HTERT RPE-1 (cell line): ENCODE measurements around the gene CLN6.
"Not testable (repeated sequence)": the region's sequence is repeated elsewhere in the genome, so short reads cannot be mapped to it uniquely, and the experiment has no call there.

Experiments used
- in situ Hi-C: fragments of 300-500 bp; cut with MboI; formaldehyde crosslinking; loops from 4 replicates; pipeline ENCODE4 v1.14.3; 2020; ENCODE audit warnings: low sequenced_read_pairs

Gene CLN6

DNA sequence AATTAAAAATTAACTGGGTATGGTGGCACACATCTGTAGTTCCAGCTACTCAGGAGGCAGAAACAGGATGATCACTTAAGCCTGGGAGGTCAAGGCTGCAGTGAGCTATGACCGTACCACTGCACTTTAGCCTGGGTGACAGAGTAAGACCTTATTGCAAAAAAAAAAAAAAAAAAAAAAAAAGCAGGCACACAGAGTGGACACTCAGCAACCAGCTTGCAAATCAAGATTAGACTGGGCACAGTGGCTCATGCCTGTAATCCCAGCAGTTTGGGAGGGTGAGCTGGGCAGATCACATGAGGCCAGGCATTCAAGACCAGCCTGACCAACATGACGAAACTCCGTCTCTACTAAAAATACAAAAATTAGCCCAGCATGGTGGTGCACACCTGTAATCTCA, 5.4 kb downstream of the CLN6 start:
- in situ Hi-C loops: no loop called here

DNA sequence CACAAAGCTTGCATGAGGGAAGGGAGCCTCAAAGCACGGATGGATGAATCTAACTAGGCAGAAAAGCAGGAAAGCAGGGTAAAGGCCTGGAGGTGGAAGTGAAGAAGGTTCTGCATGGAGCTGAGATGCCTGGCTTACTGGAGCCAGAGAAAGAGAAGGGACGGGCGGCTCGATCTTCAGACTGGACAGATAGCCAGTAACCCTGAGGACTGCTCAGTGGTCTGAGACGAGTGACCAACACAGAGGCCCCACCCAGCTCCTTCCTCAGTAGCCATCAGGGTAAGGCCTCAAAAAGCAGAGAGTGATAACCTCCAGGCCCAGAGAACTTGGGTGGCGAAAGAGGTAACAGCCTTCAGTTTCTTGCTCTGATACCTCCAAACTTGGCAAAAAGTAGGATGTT, 6.4 kb downstream of the CLN6 start:
- in situ Hi-C loops: no loop called here

DNA sequence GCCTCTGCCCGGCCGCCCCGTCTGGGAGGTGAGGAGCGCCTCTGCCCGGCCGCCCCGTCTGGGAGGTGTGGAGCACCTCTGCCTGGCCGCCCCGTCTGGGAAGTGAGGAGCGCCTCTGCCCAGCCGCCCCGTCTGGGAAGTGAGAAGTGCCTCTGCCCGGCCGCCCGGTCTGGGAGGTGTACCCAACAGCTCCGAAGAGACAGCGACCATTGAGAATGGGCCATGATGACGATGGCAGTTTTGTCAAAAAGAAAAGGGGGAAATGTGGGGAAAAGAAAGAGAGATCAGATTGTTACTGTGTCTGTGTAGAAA, 7.1 kb downstream of the CLN6 start:
- in situ Hi-C loops: not testable (repeated sequence)

DNA sequence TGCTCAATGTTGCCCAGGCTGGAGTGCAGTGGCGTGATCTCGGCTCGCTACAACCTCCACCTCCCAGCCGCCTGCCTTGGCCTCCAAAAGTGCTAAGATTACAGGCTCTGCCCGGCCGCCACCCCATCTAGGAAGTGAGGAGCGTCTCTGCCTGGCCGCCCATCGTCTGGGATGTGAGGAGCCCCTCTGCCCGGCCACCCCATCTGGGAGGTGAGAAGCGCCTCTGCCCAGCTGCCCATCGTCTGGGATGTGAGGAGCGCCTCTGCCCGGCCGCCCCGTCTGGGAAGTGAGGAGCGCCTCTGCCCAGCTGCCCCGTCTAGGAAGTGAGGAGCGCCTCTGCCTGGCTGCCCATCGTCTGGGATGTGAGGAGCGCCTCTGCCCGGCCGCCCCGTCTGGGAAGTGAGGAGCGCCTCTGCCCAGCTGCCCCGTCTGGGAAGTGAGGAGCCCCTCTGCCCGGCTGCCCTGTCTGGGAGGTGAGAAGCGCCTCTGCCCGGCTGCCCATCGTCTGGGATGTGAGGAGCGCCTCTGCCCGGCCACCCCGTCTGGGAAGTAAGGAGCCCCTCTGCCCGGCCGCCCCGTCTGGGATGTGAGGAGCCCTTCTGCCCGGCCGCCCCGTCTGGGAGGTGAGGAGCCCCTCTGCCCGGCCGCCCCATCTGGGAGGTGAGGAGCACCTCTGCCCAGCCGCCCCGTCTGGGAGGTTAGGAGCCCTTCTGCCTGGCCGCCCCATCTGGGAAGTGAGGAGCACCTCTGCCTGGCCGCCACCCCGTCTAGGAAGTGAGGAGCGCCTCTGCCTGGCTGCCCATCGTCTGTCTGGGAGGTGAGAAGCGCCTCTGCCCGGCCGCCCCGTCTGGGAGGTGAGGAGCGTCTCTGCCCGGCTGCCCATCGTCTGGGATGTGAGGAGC, 7.7 kb downstream of the CLN6 start:
- in situ Hi-C loops: not testable (repeated sequence)

DNA sequence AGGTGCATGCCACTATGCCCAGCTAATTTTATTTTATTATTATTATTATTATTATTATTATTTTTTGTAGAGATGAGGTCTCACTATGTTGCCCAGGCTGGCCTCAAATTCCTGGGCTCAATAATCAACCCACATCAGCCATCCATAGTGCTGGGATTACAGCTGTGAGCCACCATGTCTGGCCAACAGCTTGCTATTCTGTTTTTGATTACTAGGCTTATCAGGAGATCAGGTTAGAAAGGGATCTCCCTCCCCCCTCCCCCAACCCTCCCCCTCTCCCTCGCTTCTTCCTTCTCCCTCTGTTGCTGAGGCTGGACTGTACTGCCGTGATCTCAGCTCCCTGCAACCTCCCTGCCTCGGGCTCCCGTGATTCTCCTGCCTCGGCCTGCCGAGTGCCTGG, 8.6 kb downstream of the CLN6 start:
- in situ Hi-C loops: no loop called here

DNA sequence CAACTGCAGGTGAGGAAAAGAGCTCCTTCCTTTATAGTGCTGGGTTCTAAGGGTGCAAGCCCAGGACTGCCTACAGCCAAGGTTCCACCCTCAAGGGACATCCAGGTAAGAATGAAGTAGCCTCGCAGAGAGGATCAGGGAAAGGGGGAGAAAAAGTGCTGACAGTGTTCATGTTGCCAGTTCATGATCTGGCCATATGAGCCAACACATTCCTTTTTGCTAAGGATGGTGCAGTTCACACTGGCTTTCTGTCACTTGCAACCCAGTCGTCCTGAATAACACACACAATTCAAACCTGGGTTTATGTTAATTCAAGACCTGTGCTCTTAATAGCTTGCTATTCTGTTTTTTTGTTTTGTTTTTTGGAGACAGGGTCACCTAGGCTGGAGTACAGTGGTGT, 9.0 kb downstream of the CLN6 start:
- in situ Hi-C loops: no loop called here

DNA sequence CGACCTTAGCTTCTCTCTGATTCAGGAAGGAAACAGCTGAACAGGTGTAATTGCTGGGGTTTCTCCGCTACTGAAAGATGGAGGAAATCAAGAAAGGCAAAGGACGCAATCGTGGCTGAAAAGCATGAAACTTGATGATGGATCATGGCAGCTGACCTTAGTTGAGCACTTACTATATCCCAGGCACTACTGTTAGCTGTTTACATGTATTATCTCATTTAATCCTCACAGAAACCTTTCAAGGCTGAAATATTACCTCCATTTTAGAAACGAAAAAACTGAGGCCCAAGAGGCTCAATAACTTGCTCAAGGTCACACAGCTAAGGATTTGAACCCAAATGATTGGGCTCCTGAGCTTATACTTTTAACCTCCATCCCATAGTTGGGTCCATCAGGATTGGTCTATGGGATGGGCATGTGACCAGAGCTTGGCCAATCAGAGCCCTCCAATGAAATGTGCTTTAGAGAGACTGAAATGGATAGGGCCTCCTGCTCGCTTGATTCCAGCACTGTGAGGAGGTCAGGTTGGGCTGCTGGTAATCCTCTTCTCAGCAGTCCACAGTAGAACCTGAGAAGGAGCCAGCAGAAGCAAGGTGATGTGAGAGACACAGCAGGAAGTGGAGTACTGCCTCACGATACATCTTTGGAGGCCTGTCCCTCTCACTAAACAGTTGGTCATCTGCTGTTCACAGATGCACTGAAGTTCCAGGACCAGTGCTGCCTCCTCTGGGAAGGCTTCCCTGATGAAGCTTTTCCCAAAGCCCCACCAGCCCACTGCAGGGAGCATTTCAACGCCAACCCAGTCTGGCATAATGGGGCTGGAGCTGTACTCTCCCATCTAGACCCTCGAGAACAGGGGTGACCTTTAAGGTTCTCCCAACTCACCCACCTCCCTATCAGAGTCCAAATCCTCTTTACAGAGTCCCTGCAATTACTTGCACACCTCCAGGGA, 10.4 kb downstream of the CLN6 start:
- in situ Hi-C loops: no loop called here

DNA sequence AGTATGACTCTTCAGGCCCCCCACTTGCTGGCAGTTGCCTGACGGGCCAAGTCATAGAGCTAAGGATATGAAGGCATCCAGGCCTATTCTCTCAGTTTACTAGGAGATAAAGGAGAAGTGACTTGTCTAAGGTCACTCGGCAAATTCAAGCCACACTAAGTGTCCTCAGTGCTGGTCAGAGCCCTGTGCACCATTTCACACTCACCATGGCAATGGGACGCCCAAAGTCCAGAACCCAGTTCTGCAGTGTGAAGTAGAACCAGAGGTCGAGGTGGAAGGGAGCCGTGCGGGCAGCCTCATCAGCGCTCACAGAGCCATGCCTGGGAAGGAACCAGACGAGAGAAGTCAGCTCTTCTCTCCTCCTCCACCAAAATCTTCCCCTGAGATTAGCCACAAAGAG, 11.2 kb downstream of the CLN6 start:
- in situ Hi-C loops: no loop called here

DNA sequence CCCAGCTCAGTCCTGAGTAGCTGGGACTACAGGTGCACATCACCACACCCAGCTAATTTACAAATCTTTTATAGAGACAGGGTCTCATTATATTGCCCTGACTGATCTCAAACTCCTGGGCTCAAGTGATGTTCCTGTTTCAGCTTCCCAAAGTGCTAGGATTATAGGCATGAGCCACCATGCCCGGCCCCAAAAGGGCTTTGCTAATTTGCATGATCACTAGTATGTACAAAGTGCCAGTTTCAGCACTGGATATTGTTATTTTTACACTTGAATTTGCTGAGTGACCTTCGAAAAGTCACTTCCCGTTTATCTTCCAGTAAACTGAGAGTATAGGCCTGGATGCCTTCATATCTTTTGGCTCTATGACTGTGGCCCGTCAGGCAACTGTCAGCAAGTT, 12.2 kb downstream of the CLN6 start:
- in situ Hi-C loops: no loop called here

DNA sequence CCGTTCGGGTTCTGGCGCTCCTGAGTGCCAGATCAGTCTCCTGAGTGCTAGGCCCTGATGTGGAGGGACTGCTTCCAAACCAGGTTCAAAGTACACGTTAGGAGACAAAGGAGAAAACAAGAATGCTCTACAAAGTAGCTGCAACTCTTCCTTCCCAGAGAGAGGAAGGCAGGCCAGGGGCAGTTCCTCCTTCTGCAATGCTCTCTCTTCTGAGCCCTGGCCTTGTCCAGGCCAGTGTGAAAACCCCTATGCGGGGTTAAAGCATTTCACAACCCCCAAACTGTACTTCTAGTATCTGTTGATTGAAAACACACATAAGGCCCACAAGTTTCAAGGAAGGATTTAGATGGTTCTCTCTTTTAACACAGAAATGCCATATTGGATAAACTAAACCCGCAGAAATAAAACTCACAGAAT, 14.7 kb downstream of the CLN6 start:
- in situ Hi-C loops: no loop called here

DNA sequence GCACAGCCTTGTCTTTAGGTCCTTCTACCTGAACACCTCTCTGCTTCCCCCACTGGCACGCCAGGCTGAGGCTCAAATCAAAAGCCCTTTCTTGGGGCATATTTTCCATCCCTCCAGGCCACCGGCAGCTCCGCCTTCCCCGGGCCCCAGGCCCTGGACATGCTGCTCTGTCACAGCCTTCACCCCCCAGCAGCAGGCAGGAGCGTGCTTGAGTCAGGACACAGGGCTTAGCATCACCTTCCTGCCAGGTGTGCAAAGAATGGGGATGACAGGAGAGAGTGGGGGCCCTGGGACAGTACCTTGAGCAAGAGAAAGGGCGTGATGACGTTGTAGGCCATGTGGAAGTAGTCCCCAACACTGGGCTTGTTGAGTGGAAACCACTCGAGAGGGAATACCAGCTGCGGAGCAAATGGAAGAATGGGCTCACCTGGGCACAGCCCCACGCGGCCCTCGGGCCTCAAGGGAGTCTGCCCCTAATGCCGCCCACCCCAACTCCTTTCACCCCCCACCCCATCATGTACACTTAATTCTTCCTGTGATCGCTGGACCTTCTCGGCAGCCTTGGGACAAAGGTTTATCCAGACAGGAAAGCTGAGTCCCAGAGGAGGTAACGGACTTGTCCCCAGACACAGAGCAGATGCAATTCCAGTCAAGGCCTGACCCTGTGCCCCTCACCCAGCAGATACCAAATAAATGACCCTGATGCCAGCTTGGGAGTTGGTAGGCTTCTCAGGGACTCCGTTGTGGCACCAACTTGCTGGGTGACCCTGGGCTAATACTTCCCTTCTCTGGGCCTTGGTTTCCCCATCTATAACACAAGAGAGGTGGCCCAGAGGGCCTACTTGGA, 15.3 kb downstream of the CLN6 start:
- in situ Hi-C loops: no loop called here

DNA sequence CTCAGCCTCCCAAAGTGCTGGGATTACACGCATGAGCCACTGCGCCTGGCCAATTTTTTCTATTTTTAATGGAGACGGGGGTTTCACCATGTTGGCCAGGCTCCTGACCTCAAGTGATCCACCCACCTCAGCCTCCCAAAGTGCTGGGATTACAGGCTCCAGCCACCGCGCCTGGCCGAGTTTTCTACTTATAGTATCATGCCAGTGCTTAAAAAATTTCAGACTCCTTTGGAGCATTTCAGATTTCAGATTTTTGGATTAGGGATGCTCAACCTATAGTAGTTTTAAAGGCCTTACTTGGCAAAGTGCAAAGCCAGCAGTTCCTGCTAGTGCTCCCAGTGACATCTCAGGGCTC, 16.1 kb downstream of the CLN6 start:
- in situ Hi-C loops: not testable (repeated sequence)

DNA sequence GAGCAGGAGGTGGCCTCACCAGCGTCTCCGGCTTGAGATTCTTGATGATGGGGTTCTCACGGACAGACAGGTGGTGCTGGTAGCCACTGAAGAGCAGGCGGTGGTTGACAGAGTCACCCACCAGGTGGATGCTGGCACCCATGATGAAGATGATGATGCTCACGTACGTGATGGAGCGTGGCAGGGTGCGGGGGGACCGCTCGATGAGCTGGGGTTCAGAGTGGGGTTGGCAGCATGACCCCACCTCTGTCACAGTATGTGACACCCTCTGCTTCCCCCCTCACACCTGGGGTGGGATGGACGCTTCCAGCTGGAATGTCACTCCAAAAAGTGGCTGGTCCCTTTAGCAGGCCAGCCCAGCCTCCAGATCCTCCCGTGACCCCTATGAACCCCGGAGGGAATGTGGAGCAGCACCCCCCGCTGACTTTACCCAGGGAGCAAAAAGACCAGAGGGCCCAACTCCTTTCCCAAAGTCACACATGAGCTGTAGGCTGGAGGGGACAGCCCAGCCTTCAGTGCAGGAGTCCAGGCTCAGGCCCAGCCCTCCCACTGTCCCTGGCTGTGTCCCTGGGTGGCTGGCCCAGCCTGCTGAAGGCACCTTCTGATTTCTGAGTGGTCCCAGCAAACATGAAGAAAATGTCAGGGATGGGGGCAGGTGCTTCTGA, 17.7 kb downstream of the CLN6 start:
- in situ Hi-C loops: no loop called here

DNA sequence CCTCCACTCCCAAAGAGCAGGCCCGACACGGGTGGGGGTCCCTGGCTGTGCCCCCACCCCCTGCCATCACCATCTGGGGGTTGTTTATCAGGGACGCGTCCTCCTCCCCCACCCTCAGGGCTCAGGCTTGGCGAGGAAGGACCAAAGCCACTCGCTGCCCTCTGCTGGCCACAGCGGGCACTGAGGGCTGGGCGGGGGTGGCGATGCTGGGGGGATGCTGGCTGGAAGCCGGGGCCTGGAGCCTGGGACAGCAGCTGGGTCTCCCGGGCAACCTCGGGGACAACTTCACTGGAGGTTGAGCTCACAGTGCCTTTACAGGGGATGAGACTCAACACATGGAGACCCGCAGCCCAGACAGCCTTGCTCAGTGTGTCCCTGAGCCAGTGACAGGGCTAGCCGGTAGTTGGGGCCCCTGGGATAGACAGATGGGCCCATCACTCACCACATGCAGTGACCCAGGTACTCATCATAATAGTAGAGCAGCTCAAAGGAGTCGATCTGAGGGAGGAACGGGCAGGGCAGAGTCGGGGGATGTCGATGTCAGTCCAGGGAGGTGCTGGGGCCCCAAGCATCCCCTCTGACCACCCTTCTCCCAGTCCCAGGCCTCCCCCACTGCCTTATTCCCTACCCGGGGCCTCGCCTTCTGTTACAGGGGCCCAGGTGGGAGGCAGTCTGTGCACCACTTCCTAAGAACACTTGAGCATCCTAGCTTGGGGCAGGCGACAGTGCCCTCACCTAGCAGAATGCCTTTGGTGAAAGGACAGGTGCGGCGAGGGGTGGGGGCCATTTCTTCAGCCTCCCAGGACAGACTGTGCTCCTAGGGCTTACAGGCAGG, 18.5 kb downstream of the CLN6 start:
- in situ Hi-C loops: no loop called here

DNA sequence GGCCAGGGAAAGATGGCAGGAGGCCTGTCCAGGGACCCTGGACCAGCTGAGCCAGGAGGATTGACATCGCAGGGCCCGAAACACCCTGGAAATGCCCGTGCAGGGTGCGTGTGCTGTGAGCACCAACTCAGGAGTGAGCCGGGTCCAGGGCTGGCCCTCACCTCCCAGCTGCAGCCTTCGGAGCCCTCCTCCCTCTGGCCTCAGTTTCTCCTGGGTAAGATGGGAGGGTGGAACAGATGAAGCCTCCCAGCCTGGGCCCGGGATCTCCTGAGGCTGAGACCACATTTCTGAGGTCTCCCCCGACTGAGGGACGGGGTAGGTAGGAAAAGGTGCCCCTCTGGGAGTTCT, 19.1 kb downstream of the CLN6 start:
- in situ Hi-C loops: no loop called here

DNA sequence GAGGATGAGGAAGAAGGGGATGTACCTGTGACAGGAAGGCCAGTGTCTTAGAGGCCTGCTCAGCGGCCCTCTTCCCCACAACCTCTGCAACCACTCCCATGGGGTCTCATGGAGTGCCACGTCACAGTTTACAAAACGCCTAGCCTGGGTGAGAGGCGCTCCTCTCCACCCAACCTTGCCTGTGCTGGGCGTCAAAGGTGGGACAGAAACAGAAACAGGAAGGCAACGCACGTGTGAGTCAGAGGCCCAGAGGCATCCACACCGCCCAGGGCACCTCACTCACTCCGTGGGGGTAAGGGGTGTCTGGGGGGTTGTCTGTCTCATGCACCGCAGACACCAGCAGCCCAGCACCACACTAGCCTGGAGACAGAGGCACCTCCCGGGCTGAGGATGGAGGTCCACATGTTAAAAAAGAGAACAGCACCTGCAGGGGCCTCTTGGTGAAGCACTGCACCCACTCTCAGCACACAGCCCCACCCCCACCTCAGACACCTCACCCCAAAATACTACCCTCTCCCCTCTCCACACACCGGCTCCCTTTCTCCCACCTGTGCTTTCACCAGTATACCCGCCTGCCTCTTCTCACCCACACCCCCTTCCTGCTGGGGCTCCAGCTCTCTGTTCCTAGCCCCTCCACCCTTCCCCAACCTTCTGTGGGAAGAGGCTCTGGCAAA, 19.7 kb downstream of the CLN6 start:
- in situ Hi-C loops: no loop called here

DNA sequence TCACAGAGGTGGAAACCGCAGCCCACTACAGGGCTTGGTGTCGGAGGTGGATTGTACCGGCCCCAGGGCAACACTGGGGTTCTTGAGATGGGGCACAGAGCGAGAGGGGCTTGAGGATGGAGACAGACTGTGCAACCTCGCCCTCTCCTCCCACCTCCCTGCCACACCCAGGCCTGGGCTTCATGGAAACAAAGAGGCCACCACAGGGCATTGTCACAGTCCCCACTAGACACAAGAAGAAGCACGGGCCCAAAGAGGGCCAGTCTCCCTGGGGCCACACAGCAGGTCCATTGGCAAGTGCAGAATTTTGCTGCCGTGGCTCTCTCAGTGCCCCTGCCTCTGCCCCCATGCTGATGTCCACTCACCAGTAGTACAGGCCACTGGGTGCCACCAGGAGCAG, 20.3 kb downstream of the CLN6 start:
- in situ Hi-C loops: no loop called here

DNA sequence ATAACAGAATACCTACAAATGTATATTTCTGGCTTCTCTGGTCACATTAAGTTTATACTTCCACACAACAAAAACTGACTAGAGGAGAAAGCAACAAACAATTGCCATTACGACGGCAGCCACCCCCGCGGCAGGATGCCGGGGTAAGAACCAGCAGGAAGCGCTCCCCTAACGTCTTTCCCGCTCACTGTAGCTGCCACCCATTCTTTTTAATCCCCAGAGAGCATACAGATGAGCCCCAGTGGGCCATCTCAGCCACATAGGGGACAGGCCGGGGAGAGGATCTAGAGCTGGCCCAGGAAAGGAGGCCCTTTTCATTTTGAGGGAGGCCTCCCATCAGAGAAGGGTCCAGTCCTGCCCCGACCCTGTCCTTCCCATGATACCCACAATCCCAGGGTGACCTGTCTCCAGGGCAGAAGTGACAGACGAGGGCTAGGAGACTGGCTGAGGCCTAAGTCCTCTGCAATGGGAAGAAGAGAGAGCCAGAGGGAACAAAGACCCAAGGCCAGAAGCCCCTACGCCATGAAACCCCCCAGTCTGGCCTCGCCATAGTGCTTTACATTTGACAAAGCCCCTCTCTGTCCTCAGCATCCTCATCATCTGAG, 20.8 kb downstream of the CLN6 start:
- in situ Hi-C loops: no loop called here

DNA sequence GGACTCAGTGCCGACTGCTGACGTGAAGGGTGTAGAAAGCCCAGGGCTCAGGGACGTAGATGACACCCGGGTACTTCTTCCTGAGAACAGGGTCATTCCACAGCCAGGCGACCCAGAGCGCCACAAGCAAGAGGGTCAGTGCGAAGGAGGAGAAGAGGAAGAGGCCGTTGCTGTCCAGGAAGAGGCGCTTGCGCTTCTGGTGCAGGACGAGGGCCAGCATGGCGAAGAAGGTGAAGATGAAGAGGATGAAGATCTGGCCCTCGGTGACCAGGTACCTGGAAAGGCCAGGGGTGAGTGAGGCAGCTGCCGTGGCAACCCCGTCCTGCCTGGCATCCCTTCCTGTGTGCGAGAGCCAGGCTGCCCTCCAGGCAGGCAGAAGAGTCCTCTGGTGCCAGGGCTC, 21.4 kb downstream of the CLN6 start:
- in situ Hi-C loops: no loop called here
